WTC11 (cell line): Measurements from ENCODE around the gene AP2S1.

Experiments
- CREB1 ChIP-seq: sonication (generic); formaldehyde crosslinking; IDR thresholded peaks from 2 replicates; pipeline ENCODE4 v1.8.0; 2023; ENCODE audit warnings: mild to moderate bottlenecking, missing genetic modification reagents
- ESRRA ChIP-seq: sonication (generic); formaldehyde crosslinking; IDR thresholded peaks from 2 replicates; pipeline ENCODE4 v1.8.1; 2022; ENCODE audit warnings: mild to moderate bottlenecking, missing genetic modification reagents, borderline replicate concordance
- FOXK1 ChIP-seq: sonication (generic); formaldehyde crosslinking; IDR thresholded peaks from 2 replicates; pipeline ENCODE4 v1.8.0; 2022; ENCODE audit warnings: mild to moderate bottlenecking, moderate library complexity, missing genetic modification reagents
- JUN ChIP-seq: sonication (generic); formaldehyde crosslinking; IDR thresholded peaks from 2 replicates; pipeline ENCODE4 v1.8.0; 2023; ENCODE audit warnings: mild to moderate bottlenecking, missing genetic modification reagents
- MXD4 ChIP-seq: fragments of 250-450 bp; sonication (Bioruptor Pico); IDR thresholded peaks from 2 replicates; pipeline ENCODE4 v1.8.0; 2021; ENCODE audit warnings: mild to moderate bottlenecking, moderate library complexity, borderline replicate concordance
- MYBL2 ChIP-seq: sonication (generic); formaldehyde crosslinking; IDR thresholded peaks from 2 replicates; pipeline ENCODE4 v1.8.1; 2023; ENCODE audit warnings: mild to moderate bottlenecking, moderate library complexity, missing genetic modification reagents
- NFE2L1 ChIP-seq: sonication (generic); formaldehyde crosslinking; IDR thresholded peaks from 2 replicates; pipeline ENCODE4 v1.8.1; 2023; ENCODE audit warnings: missing genetic modification reagents
- NR3C1 ChIP-seq: sonication (generic); formaldehyde crosslinking; conservative IDR thresholded peaks from 2 replicates; pipeline ENCODE4 v1.8.1; 2023; ENCODE audit warnings: low read depth, mild to moderate bottlenecking, missing genetic modification reagents
- SOX15 ChIP-seq: fragments of 250-450 bp; sonication (Bioruptor Pico); IDR thresholded peaks from 2 replicates; pipeline ENCODE4 v1.9.0; 2021; ENCODE audit warnings: mild to moderate bottlenecking
- TF ChIP-seq, protein P1 (sequence below): sonication (generic); formaldehyde crosslinking; IDR thresholded peaks from 2 replicates; pipeline ENCODE4 v1.8.0; 2022; ENCODE audit warnings: mild to moderate bottlenecking, missing genetic modification reagents
- TF ChIP-seq, protein P2 (sequence below): sonication (generic); formaldehyde crosslinking; IDR thresholded peaks from 2 replicates; pipeline ENCODE4 v1.8.0; 2022; ENCODE audit warnings: mild to moderate bottlenecking, missing genetic modification reagents
- TF ChIP-seq, protein P3 (sequence below): fragments of 200-600 bp; IDR thresholded peaks from 2 replicates; pipeline ENCODE4 v1.8.0; 2022; ENCODE audit warnings: antibody characterized with exemption

DNA sequence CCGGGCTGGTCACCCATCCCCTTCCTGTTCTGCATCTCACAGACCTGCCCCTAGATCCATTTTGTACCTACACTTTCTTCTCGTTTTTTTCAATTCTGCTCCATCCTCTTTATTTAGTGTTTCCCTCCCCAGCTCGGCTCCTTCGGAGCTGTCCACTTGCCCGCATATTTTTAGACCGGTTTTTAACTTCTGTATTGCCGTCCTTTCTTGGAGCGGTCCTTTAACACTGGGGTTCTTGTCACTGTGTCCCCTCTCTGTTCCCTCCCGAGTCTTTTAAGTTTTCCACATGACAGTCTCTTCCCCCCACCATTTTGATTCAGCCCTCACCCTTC lies 11.8 kb upstream of the AP2S1 start:
- TF ChIP-seq NFE2L1 (CRISPR knock-in tag) = no peak
- no peak for TF ChIP-seq CREB1 (CRISPR knock-in tag)
- TF ChIP-seq SOX15 = no peak
- no peak for TF ChIP-seq NR3C1 (CRISPR knock-in tag)
- TF ChIP-seq, protein P1, sequence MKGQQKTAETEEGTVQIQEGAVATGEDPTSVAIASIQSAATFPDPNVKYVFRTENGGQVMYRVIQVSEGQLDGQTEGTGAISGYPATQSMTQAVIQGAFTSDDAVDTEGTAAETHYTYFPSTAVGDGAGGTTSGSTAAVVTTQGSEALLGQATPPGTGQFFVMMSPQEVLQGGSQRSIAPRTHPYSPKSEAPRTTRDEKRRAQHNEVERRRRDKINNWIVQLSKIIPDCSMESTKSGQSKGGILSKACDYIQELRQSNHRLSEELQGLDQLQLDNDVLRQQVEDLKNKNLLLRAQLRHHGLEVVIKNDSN = no peak
- TF ChIP-seq JUN = no peak
- TF ChIP-seq MYBL2 (CRISPR knock-in tag) = no peak
- TF ChIP-seq, protein P2, sequence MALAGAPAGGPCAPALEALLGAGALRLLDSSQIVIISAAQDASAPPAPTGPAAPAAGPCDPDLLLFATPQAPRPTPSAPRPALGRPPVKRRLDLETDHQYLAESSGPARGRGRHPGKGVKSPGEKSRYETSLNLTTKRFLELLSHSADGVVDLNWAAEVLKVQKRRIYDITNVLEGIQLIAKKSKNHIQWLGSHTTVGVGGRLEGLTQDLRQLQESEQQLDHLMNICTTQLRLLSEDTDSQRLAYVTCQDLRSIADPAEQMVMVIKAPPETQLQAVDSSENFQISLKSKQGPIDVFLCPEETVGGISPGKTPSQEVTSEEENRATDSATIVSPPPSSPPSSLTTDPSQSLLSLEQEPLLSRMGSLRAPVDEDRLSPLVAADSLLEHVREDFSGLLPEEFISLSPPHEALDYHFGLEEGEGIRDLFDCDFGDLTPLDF (CRISPR knock-in tag) = no peak
- TF ChIP-seq, protein P3, sequence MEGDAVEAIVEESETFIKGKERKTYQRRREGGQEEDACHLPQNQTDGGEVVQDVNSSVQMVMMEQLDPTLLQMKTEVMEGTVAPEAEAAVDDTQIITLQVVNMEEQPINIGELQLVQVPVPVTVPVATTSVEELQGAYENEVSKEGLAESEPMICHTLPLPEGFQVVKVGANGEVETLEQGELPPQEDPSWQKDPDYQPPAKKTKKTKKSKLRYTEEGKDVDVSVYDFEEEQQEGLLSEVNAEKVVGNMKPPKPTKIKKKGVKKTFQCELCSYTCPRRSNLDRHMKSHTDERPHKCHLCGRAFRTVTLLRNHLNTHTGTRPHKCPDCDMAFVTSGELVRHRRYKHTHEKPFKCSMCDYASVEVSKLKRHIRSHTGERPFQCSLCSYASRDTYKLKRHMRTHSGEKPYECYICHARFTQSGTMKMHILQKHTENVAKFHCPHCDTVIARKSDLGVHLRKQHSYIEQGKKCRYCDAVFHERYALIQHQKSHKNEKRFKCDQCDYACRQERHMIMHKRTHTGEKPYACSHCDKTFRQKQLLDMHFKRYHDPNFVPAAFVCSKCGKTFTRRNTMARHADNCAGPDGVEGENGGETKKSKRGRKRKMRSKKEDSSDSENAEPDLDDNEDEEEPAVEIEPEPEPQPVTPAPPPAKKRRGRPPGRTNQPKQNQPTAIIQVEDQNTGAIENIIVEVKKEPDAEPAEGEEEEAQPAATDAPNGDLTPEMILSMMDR = no peak
- no peak for TF ChIP-seq FOXK1 (CRISPR knock-in tag)
- TF ChIP-seq MXD4 (CRISPR knock-in tag) = no peak
- TF ChIP-seq ESRRA = no peak
